NCI-H1417 treated with DMSO at 0.1 percent for 48 hours (cell line): ENCODE measurements around the gene HGD.
A peak's percentile ranks its signal among the peaks of the same experiment; 100 is the strongest.
"Not testable (repeated sequence)": the region's sequence is repeated elsewhere in the genome, so short reads cannot be mapped to it uniquely, and the experiment has no call there.

Experiments used
- DNase-seq: peaks from one replicate; lab custom pipeline; 2025; lab: John Stamatoyannopoulos, UW

HGD gene

GRCh38 chr3:120638820-120639219, 43.2 kb downstream of the HGD start:
- DNase-seq: not testable (repeated sequence)

DNA sequence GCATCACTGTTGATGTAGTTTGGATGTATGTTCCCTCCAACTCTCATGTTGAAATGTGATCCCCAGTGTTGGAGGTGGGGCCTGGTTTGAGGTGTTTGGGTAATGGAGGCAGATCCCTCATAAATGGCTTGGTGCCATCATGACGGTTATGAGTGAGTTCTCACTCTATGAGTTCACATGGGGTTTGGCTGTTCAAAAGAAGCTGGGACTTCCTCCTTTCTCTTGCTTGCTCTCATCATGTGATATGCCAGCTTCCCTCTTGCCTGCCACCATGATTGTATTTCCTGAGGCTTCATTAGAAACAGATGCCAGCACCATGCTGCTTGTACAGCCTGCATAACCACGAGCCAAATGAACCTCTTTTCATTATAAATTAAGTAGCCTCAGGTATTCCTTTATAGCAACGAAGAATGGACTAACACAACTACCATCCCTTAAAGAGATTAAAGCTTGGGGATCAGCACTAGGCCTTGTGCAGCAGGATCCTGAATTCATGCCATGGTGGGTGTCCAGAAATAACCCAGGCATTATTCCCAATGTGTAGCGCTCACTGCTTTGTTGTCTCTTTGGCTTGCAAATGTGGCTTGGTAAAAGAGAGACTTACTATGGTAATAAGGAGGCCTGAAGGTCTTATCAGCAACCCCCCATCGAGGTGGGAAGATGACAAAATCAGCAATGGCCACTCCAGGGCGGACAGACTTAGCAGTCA, 44.0 kb downstream of the HGD start:
- no peak for DNase-seq

GRCh38 chr3:120636795-120637401, 45.1 kb downstream of the HGD start:
- peak; percentile 58 for DNase-seq

- DNase-seq: no peak
Measured at GRCh38 chr3:120634539-120634938, 47.5 kb downstream of the HGD start.

GRCh38 chr3:120625159-120625586, 56.9 kb downstream of the HGD start:
- no peak for DNase-seq

GRCh38 chr3:120623727-120624093, 58.3 kb downstream of the HGD start:
- no peak for DNase-seq

DNA sequence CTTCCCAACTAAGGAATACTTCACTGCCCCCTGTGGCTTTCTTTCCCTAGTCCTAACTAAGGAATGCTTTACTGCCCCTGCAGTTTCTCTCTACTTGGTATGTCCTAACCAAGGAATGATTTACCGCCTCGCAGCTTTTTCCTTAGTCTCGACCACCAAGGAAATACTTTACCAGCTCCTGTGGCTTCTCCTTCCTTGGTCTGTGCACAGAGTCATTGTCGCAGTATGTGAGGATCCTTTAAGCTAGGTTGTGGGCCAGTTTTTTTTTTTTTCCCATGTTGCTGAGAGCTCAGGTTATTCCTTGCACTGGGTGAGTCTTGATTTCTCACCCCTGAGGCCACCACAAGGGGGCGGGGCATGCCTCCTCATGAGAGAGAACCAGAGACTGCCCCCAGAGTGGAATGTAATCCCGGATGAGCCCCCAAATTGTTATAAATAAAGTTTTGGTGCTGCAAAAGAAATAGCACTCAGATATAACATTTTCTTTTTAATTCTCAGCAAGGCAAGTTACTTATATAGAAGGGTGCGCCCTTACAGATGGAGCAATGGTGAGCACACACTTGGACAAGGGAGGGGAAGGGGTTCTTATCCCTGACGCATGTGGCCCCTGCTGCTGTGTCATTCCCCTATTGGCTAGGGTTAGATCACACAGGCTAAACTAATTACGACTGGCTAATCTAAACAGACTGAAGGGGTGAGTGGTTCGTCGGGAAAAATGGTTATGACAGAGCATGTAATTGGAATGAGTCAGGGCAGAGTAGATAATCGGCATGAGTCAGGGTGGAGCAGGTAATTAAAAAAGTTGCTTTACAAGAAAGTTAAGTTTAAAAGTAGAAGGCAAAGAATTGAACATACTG, 58.9 kb downstream of the HGD start:
- DNase-seq: no peak

DNA sequence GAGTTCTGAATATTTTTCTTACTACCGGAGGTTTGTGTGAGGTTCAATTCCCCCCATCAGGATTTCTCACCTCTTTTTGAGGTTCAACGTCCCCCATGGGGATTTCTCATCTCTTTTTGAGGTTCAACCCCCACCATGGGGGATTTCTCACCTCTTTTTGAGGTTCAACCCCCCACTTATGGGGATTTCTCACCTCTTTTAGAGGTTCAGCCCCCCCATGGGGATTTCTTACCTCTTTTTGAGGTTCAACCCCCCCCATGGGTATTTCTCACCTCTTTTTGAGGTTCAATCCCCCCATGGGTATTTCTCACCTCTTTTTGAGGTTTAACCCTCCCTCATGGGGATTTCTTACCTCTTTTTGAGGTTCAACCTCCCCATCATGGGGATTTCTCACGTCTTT, 59.6 kb downstream of the HGD start:
- no peak for DNase-seq

- DNase-seq: not testable (repeated sequence)
Measured at GRCh38 chr3:120616745-120617144, 65.3 kb downstream of the HGD start.

GRCh38 chr3:120615847-120616609, 66.0 kb downstream of the HGD start:
- DNase-seq: no peak

DNA sequence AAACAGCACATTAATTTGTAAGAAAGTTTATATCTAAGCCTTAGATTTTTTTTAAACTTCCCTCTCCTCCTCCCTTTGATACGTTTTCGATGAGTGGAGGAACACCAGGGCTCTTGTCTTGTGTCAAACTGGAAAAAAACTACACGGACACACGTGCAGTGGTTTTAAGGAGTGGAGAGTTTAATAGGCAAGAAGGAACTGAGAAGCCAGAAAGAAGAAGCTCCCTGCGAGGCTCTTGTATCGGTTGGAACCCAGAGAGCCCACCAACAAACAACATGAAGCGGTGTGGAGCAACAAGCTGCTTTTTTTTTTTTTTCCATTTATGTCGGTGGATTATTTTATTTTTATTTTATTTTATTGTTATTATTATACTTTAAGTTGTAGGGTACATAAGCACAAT, 67.3 kb downstream of the HGD start:
- DNase-seq: no peak

DNA sequence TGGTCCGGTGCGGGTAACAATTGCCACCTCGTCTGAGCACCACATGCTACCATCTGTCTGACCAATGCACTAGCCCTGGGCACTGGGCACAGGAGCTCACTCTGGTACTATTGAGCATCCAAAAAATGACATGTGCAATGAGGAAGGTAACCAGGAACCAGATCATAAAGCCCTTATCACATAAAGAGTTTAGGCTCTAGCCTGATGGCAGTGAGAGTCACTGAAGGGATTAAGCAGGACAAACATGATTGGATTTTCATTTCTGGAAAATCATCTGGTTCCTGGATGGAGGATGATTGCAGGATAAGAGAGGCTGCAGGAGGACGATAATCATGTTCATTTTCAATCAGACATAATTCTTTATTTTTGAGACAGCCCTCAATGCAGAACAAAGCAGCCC, 73.5 kb downstream of the HGD start:
- no peak for DNase-seq

- DNase-seq: no peak
Measured at GRCh38 chr3:120604784-120605183, 77.3 kb downstream of the HGD start.

DNA sequence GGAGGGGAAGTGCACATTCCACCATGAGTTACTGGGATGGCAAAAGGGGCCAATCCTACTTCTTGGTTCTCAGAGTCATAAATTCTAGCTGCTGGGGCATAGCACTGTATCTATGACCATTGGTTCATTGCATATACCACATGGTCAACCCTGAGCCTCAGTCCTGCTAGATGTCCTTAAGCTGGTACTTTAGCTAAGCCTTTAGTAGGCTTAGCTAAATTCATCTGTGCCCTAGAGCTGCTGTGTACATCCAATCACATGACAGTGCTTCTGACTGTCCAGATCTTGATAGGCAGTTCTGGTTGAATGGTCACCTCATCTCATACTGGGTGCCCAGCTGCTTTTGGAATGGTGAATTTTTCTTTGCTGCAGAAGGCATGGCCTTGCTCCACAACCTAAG, 77.7 kb downstream of the HGD start:
- DNase-seq: no peak

GRCh38 chr3:120602682-120603081, 79.4 kb downstream of the HGD start:
- DNase-seq: no peak

DNA sequence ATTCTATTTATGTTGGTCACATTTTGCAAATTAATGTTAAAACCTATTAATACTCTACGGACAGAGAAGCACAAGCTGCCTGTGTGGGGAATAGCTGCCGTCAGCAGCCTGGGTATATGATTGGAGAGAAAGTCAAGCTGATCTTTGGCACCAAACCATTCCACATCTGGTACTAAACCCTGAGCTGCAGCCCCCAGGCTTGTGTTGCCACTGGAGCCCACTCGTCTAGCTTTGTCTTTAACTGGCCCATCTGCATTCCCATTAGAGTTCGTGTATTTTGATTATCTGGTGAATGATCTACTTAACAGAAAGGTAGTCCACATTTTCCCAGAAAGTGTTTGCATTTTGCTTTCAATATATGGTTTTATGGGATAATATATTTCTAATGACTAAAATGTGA, 80.5 kb downstream of the HGD start:
- no peak for DNase-seq

GRCh38 chr3:120599211-120599610, 82.8 kb downstream of the HGD start:
- no peak for DNase-seq

DNA sequence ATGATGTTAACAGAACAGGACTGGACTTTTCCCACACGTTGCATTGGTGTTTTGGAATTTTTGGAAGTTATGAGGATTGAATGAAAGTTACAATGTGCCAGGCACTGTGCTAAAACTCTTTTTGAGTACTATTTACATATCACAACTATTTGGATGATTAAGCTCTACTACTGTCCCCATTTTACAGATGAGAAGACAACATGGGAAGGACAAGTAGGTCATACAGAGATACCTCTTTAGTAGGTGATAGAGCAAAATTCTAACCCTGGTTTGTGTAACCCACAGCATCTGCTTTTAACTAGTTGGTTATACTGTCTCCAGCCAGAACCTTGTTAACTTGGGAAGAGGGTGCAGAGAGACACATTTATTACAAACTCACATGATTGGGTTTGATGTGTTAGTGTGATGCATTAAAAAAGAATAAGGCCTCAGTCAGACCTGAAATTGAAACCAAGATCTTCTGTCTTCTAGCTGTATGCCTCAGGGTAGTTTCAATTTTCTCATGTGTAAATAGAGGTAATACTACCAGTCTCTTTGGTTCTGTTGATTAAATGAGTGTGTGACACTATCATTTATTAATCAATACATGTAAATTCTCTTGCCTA, 84.5 kb downstream of the HGD start:
- DNase-seq: no peak

- no peak for DNase-seq
Measured at GRCh38 chr3:120596853-120597223, 85.2 kb downstream of the HGD start.

- DNase-seq: peak; percentile 92
Measured at GRCh38 chr3:120596116-120596852, 85.8 kb downstream of the HGD start, which contains the start of gene NDUFB4. NDUFB4 (plus strand) TSS chr3:120596336; CDS start chr3:120596360, 24 bp downstream.

GRCh38 chr3:120595788-120596115, 86.3 kb downstream of the HGD start:
- no peak for DNase-seq
